Measurements from ENCODE around the gene MRPL45.

GRCh38 chr17:38351412-38352222, 54.6 kb downstream of the MRPL45 start, which contains the start of gene SOCS7:
- TF ChIP-seq NR3C1 (CRISPR knock-in tag; conservative IDR thresholded peaks at IDR 0.05; ENCODE audit: low read depth) (no peak), IRF1 (CRISPR knock-in tag; IDR thresholded peaks at IDR 0.05) (no peak), E2F4 (CRISPR knock-in tag; IDR thresholded peaks at IDR 0.05; ENCODE audit: borderline replicate concordance, low read depth) (no peak)
